T-helper 17 cell (primary cell): ENCODE measurements around the gene ZNF142. TPM values are rescaled to one million over a fixed set of nuclear protein-coding genes. Genes with fewer than 3 reads are reported as not detected.
"Not testable (repeated sequence)": the region's sequence is repeated elsewhere in the genome, so short reads cannot be mapped to it uniquely, and the experiment has no call there.

Source experiments
- ATAC-seq: fragments of 150-1000 bp; cut with Tn5 transposase; 2 replicates; pipeline ENCODE4 v1.10.0; 2021; ENCODE audit warnings: mild to moderate bottlenecking, moderate library complexity
- DNase-seq, 3 donors: peaks; one replicate each; pipeline versions ENCODE4 v3.0.0 to v3.0.0-alpha.2; 2020 to 2021
- H3K9me3 ChIP-seq: one replicate; pipeline ENCODE4 v1.7.0; 2013; ENCODE audit warnings: low read length, mild to moderate bottlenecking; ENCODE audit not compliant: control insufficient read depth, poor library complexity, severe bottlenecking
- H3K27ac Mint-ChIP-seq: one replicate; pipeline ENCODE4 v1.8.0; 2022; ENCODE audit warnings: mild to moderate bottlenecking, moderate library complexity, mixed read lengths
- H3K27me3 Mint-ChIP-seq: one replicate; pipeline ENCODE4 v1.8.0; 2022; ENCODE audit warnings: mixed read lengths
- H3K36me3 Mint-ChIP-seq: one replicate; pipeline ENCODE4 v1.8.0; 2022; ENCODE audit warnings: low read depth, mixed read lengths
- H3K4me1 Mint-ChIP-seq: one replicate; pipeline ENCODE4 v1.8.0; 2022; ENCODE audit warnings: mild to moderate bottlenecking, mixed read lengths
- H3K4me3 Mint-ChIP-seq: one replicate; pipeline ENCODE4 v1.8.0; 2022; ENCODE audit warnings: mild to moderate bottlenecking, moderate library complexity, mixed read lengths
- total RNA-seq, 4 donors: library from RNA in 2 of 4; stranded (reverse) in 2 of 4; gene quantifications; one replicate each; pipeline ENCODE4 v1.2.3 and lab custom pipeline; 2022 to 2026

ZNF142 gene, protein sequence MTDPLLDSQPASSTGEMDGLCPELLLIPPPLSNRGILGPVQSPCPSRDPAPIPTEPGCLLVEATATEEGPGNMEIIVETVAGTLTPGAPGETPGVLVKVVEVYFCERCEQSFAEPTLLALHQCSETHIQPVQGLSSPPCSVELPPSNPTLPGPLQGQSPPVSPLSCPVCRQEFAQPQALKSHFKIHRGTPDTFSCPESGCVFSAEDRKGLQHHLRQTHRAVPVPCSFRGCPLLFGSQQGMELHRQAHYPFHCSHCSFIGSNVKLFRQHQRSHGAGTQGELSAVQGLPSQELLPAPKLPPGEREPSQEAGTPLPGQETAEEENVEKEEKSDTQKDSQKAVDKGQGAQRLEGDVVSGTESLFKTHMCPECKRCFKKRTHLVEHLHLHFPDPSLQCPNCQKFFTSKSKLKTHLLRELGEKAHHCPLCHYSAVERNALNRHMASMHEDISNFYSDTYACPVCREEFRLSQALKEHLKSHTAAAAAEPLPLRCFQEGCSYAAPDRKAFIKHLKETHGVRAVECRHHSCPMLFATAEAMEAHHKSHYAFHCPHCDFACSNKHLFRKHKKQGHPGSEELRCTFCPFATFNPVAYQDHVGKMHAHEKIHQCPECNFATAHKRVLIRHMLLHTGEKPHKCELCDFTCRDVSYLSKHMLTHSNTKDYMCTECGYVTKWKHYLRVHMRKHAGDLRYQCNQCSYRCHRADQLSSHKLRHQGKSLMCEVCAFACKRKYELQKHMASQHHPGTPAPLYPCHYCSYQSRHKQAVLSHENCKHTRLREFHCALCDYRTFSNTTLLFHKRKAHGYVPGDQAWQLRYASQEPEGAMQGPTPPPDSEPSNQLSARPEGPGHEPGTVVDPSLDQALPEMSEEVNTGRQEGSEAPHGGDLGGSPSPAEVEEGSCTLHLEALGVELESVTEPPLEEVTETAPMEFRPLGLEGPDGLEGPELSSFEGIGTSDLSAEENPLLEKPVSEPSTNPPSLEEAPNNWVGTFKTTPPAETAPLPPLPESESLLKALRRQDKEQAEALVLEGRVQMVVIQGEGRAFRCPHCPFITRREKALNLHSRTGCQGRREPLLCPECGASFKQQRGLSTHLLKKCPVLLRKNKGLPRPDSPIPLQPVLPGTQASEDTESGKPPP (N-terminal part only)
- total RNA-seq (10 to 100 TPM; 55.0 to 55.6 TPM), total RNA-seq (lab: John Stamatoyannopoulos, UW) (56.6 to 62.5 reads per million in 2 donors)

DNA sequence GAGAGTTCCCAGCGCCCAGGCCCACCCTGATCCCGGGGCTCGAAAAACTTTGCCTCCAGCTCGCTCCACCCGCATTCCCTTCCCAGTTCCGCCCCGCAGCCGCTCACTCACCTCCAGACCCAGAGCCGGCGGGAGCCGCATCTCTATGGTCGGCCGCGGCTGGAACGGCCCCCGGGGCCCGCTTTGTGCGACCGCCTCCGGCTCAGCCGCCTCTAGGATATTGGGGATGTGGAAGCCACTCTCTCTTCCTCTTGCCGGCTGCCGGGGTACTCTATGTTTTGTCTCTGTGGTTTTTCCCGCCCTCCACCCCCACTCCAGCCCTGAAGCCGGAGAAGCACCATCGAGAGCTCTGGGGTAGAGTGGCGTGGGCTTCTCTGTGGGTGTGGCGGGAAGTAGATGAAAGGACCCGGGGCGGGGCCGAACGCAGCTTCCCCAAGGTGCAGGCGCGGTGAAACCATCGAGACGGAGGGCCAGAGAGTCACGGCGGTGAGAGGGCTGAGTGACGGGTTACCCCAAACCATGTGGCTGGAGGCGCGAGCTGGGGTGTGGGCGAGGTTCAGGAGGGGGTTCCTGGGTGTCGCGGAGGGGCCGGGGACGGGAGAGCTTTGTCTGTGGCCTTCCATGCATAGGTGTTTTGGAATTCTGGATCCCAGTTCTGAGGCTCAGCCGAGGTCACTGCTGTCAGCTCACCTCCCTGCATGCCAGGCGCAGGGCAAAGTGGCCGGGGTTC lies at the start of gene ZNF142, which contains the start of gene BCS1L:
Gene ZNF142 (minus strand): TSS at position 366 of the 730 bp plus-strand sequence. CDS start 3,194 bp downstream, outside the sequence.
Gene BCS1L (plus strand): TSS at position 426 of the 730 bp plus-strand sequence. CDS start 1,305 bp downstream, outside the sequence.
- H3K4me3 Mint-ChIP-seq = peak within 1 kb of the TSS; percentile 98
- peaks cover 2% of the 10 kb centered on the region for H3K36me3 Mint-ChIP-seq
- peak; percentile 81 to 91 (median 83) for DNase-seq
- no peaks in the 10 kb centered on the region for H3K27me3 Mint-ChIP-seq
- H3K9me3 ChIP-seq = no peaks in the 10 kb centered on the region
- H3K4me1 Mint-ChIP-seq = peaks cover 35% of the 10 kb centered on the region
- peak; percentile 98 for ATAC-seq
- H3K27ac Mint-ChIP-seq = peak within 1 kb of the TSS; percentile 97

DNA sequence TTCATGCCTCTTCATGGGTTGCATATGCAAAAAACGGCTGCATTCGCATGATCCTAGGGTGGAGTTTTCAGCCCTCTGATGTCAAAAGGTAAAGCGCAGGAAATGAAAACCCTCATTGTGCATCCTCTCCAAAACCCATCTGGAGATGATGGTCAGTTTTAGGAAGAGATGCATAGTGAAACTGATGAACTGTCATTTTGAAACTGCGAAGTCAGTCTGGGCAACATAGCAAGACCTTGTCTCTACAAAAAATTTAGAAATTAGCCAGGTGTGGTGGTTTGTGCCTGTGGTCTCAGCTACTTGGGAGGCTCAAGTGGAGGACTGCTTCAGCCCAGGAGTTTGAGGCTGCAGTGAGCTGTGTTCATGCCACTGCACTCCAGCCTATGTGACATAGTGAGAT lies 48.7 kb upstream of the ZNF142 start:
- H3K9me3 ChIP-seq = no peaks in the 10 kb centered on the region
- peaks cover 9% of the 10 kb centered on the region for H3K4me1 Mint-ChIP-seq
- no peak overlapping the region for H3K27ac Mint-ChIP-seq
- ATAC-seq = no peak
- no peak overlapping the region for H3K4me3 Mint-ChIP-seq
- H3K36me3 Mint-ChIP-seq = peaks cover 6% of the 10 kb centered on the region
- DNase-seq = no peak
- H3K27me3 Mint-ChIP-seq = peaks cover 10% of the 10 kb centered on the region

GRCh38 chr2:218703341-218703740 lies 43.9 kb upstream of the ZNF142 start:
- Mint-ChIP-seq H3K4me3 (no peak overlapping the region), H3K27me3 (peaks cover 10% of the 10 kb centered on the region), H3K36me3 (peaks cover 13% of the 10 kb centered on the region), H3K4me1 (peaks cover 2% of the 10 kb centered on the region), H3K27ac (no peak overlapping the region)
- H3K9me3 ChIP-seq = no peaks in the 10 kb centered on the region
- DNase-seq (no peak), ATAC-seq (no peak)

DNA sequence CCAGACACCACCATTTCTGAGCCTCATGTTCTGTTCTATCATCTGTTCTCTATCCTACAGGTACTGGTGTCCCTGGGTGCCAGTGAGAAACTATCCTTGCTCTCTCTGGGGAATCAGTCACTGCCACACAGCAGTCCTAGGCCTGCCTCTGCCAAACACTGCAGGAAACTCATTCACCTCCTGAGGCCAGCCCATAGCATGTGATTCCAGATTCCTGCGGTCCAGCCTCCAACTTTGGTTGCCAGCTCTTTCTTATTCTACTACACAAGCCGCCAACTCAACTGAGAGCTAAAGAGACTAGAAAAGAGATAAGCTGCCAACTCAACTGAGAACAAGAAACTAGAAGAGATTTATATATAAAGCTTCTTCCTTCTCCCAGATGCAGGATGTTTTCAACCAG lies 42.4 kb upstream of the ZNF142 start:
- no peak overlapping the region for H3K27ac Mint-ChIP-seq
- ATAC-seq = no peak
- H3K9me3 ChIP-seq = no peaks in the 10 kb centered on the region
- H3K36me3 Mint-ChIP-seq = peaks cover 13% of the 10 kb centered on the region
- H3K4me1 Mint-ChIP-seq = peaks cover 2% of the 10 kb centered on the region
- peaks cover 9% of the 10 kb centered on the region for H3K27me3 Mint-ChIP-seq
- no peak overlapping the region for H3K4me3 Mint-ChIP-seq
- no peak for DNase-seq

- no peaks in the 10 kb centered on the region for H3K9me3 ChIP-seq
- Mint-ChIP-seq H3K4me3 (no peak overlapping the region), H3K27ac (peak overlapping the region; percentile 70), H3K4me1 (peaks cover 2% of the 10 kb centered on the region), H3K36me3 (peaks cover 13% of the 10 kb centered on the region), H3K27me3 (no peaks in the 10 kb centered on the region)
- ATAC-seq = no peak
- DNase-seq = no peak
Observed at GRCh38 chr2:218698885-218699284, 39.5 kb upstream of the ZNF142 start.

DNA sequence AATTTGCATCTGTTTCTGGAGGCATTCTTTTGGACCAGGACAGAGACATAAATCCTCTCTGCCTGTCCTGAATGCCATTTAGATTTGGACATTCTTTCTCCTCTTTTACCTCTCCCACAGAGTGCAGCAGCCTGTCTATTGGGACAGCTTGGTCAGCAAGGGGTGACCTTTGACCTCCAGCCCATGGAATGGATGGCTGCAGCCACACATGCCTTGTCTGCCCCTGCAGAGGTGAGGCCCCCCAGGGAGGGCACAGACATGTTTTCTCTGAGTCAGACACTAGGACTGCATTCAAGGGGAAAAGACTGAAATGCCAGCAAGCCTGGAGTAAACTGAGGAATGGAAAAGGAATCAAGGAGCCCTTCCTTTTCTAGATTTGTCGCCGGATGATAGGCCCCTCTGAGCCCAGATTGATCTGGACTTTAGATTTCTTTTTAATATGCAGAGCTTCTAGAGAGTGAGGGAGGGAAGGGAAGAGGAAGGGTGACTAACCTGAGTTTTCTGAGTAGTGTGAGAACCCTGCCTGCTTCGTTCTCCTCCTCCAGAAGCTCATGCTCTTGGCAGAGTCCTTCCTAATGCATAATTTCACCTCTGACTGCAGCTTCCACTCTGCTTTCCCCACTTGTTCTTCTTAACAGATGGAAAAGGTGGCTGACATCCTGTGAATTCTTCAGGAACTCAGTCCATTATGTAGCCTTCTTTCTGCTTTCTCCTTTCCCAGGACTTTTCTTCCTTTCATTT lies 35.2 kb upstream of the ZNF142 start:
- no peak for ATAC-seq
- Mint-ChIP-seq H3K36me3 (peaks cover 9% of the 10 kb centered on the region), H3K27ac (no peak overlapping the region), H3K4me1 (peaks cover 2% of the 10 kb centered on the region), H3K27me3 (no peaks in the 10 kb centered on the region), H3K4me3 (no peak overlapping the region)
- no peaks in the 10 kb centered on the region for H3K9me3 ChIP-seq
- DNase-seq = no peak

GRCh38 chr2:218691234-218691633 lies 31.8 kb upstream of the ZNF142 start:
- Mint-ChIP-seq H3K27ac (no peak overlapping the region), H3K36me3 (peaks cover 6% of the 10 kb centered on the region), H3K4me3 (no peak overlapping the region), H3K4me1 (peaks cover 5% of the 10 kb centered on the region), H3K27me3 (no peaks in the 10 kb centered on the region)
- H3K9me3 ChIP-seq = no peaks in the 10 kb centered on the region
- DNase-seq (no peak), ATAC-seq (no peak)

- not testable (repeated sequence) for H3K9me3 ChIP-seq, DNase-seq, H3K4me1 Mint-ChIP-seq, H3K4me3 Mint-ChIP-seq, H3K27me3 Mint-ChIP-seq, H3K36me3 Mint-ChIP-seq, H3K27ac Mint-ChIP-seq
- peak; percentile 80 for ATAC-seq
Observed at GRCh38 chr2:218687400-218688060, 28.1 kb upstream of the ZNF142 start.

GRCh38 chr2:218680061-218680460 lies 20.6 kb upstream of the ZNF142 start:
- H3K4me3 Mint-ChIP-seq = no peak overlapping the region
- no peaks in the 10 kb centered on the region for H3K27me3 Mint-ChIP-seq
- H3K36me3 Mint-ChIP-seq = peaks cover 6% of the 10 kb centered on the region
- H3K4me1 Mint-ChIP-seq = no peaks in the 10 kb centered on the region
- H3K27ac Mint-ChIP-seq = no peak overlapping the region
- DNase-seq = no peak
- no peaks in the 10 kb centered on the region for H3K9me3 ChIP-seq
- ATAC-seq = no peak

- peaks cover 6% of the 10 kb centered on the region for H3K36me3 Mint-ChIP-seq
- H3K27me3 Mint-ChIP-seq = no peaks in the 10 kb centered on the region
- H3K9me3 ChIP-seq = no peaks in the 10 kb centered on the region
- DNase-seq (no peak), ATAC-seq (peak; percentile 21)
- no peak overlapping the region for H3K27ac Mint-ChIP-seq
- H3K4me3 Mint-ChIP-seq = no peak overlapping the region
- no peaks in the 10 kb centered on the region for H3K4me1 Mint-ChIP-seq
Observed at GRCh38 chr2:218679119-218679518, 19.7 kb upstream of the ZNF142 start.

- H3K4me3 Mint-ChIP-seq = peak within 1 kb of the TSS; percentile 99
- no peaks in the 10 kb centered on the region for H3K27me3 Mint-ChIP-seq
- peak; percentile 60 to 69 (median 69) for DNase-seq
- H3K27ac Mint-ChIP-seq = peak within 1 kb of the TSS; percentile 99
- H3K36me3 Mint-ChIP-seq = no peaks in the 10 kb centered on the region
- peaks cover 15% of the 10 kb centered on the region for H3K4me1 Mint-ChIP-seq
- peak; percentile 96 for ATAC-seq
- no peaks in the 10 kb centered on the region for H3K9me3 ChIP-seq
Observed at GRCh38 chr2:218671654-218672566, 12.5 kb upstream of the ZNF142 start, which contains the start of the genes RNF25 and STK36. RNF25 (minus strand) TSS chr2:218672002; CDS start chr2:218671970, 32 bp downstream. STK36 (plus strand) TSS chr2:218672086; CDS start chr2:218672830, 744 bp downstream.
